Psoas muscle (tissue), 8 donors: Measurements from ENCODE around the gene RPLP2. TPM values are rescaled to one million over a fixed set of nuclear protein-coding genes. Genes with fewer than 3 reads are reported as not detected.

Experiments
- ATAC-seq, 4 donors: fragments of 200-7000 bp; cut with Tn5 transposase; one replicate each; pipeline ENCODE4 v1.9.1; 2020; ENCODE audit warnings: moderate library complexity in 3 of 4, mild to moderate bottlenecking in 2 of 4
- DNase-seq, 2 donors: peaks; one replicate each; pipeline ENCODE4 v3.0.0-alpha.2; 2020
- H3K27ac ChIP-seq: fragments of 200-600 bp; one replicate; pipeline ENCODE4 v1.8.0; 2022
- H3K27me3 ChIP-seq, 3 donors: fragments of 200-600 bp in 1 of 3; one replicate each; pipeline versions ENCODE4 v1.6.1 to v1.8.0; 2013 to 2022; ENCODE audit warnings: low read length in 2 of 3, mild to moderate bottlenecking in 2 of 3, moderate library complexity in 1 of 3; ENCODE audit not compliant: insufficient read depth in 3 of 3
- H3K36me3 ChIP-seq, 2 donors: fragments of 200-600 bp in 1 of 2; one replicate each; pipeline versions ENCODE4 v1.6.1 to v1.8.0; 2013 to 2022; ENCODE audit warnings: low read depth in 1 of 2, mild to moderate bottlenecking in 1 of 2, moderate library complexity in 1 of 2; ENCODE audit not compliant: insufficient read depth in 1 of 2
- H3K4me1 ChIP-seq: fragments of 200-600 bp; one replicate; pipeline ENCODE4 v1.8.0; 2022
- H3K4me3 ChIP-seq: fragments of 200-600 bp; one replicate; pipeline ENCODE4 v1.8.0; 2022; ENCODE audit warnings: mild to moderate bottlenecking
- H3K9me3 ChIP-seq: fragments of 200-600 bp; one replicate; pipeline ENCODE4 v1.8.0; 2022
- CTCF ChIP-seq: fragments of 200-600 bp; IDR thresholded peaks from one replicate; pipeline ENCODE4 v1.8.0; 2022; ENCODE audit warnings: antibody characterized with exemption
- WGBS, 3 donors: extraction: QIAGEN DNeasy Blood & Tissue Kit; methylation state at CpG; one replicate each; pipeline versions ENCODE4 v1.1.6 to v1.1.7; 2013; 5-methylcytosine and 5-hydroxymethylcytosine counted together
- intact Hi-C, 2 donors: fragments of 100-400 bp; cut with DNase I; formaldehyde crosslinking; loops; one replicate each; pipeline versions ENCODE4 v1.11.0 to v1.14.2; 2022
- polyA plus RNA-seq, 3 donors: library from polyadenylated mRNA; stranded (reverse); fragments of 200-250 nt; gene quantifications; one replicate each; pipeline ENCODE4 v1.2.3, GENCODE V29; 2013
- total RNA-seq, 4 donors: library from RNA; stranded (reverse); fragmentation: NEBNext Ultra II Directional in 2 of 4; extraction: Animal tissue kit (Norgen Biotek cat#: 25700) in 2 of 4; gene quantifications; one replicate each; pipeline versions ENCODE4 v1.2.1 to v1.2.4, GENCODE V29; 2021 to 2023
- donor health status: healthy with polysubstance abuse.
- donor health status: DM: no; HTN: no; CAD: no; lungs with moderate emphysema.
- donor health status: Bipolar disorder and iron deficiency.
- donor health status: healthy.
- donor health status: DM: yes; HTN: yes; CAD: no.
- donor health status: DM: no; HTN: no; CAD: no.
- donor health status: DM: no; HTN: no; CAD: no.
- donor health status: DM: yes; HTN: yes; CAD: no.

The RPLP2 gene
- total and polyA plus RNA-seq, 7 donors = 779 to 1,781 (median 1,246) TPM

- no peak for DNase-seq
- H3K27ac ChIP-seq = no peak overlapping the region
- WGBS, 3 donors = 33 to 43% (median 35%) methylated on average over 13 to 14 of the region's 14 CpGs
- intact Hi-C loops = loop anchor here (1.0 to 5.0 kb wide), 5 partner anchors 59 to 203 kb away; partner anchors contain the start of genes AP2A2 (in 1 of the 2) and CHID1 (in 1 of the 2)
- H3K9me3 ChIP-seq = no peaks in the 10 kb centered on the region
- peaks cover 28% of the 10 kb centered on the region for H3K4me1 ChIP-seq
- no peak overlapping the region for H3K4me3 ChIP-seq
- peak; percentile 36 to 56 (median 54) for ATAC-seq
- TF ChIP-seq CTCF = peak; percentile 89
- no peaks in the 10 kb centered on the region for H3K36me3 ChIP-seq
- H3K27me3 ChIP-seq = peaks cover 0 to 11% (median 0%) of the 10 kb centered on the region in 3 donors
Observed at GRCh38 chr11:848380-848931, 38.7 kb downstream of the RPLP2 start.

GRCh38 chr11:849104-849824 is 39.5 kb downstream of the RPLP2 start:
- Histone ChIP-seq H3K27me3 (peaks cover 0 to 11% (median 0%) of the 10 kb centered on the region in 3 donors), H3K4me3 (peak overlapping the region; percentile 48), H3K36me3 (no peaks in the 10 kb centered on the region), H3K9me3 (no peaks in the 10 kb centered on the region), H3K4me1 (peaks cover 20% of the 10 kb centered on the region), H3K27ac (no peak overlapping the region)
- no peak for ATAC-seq
- no peak for TF ChIP-seq CTCF
- intact Hi-C loops = loop anchor here (2.0 to 5.0 kb wide), 4 partner anchors 58 to 132 kb away; partner anchors contain the start of genes AP2A2 (in 1 of the 2) and CHID1 (in 1 of the 2)
- WGBS, 3 donors = 13 to 19% (median 18%) methylated on average over 28 to 71 of the region's 71 CpGs
- DNase-seq = no peak

- peak overlapping the region; percentile 48 for H3K4me3 ChIP-seq
- H3K9me3 ChIP-seq = no peaks in the 10 kb centered on the region
- no peak overlapping the region for H3K27ac ChIP-seq
- 34 to 43% (median 36%) methylated on average over 51 to 97 of the region's 97 CpGs for WGBS, 3 donors
- intact Hi-C loops = loop anchor here (2.0 to 5.0 kb wide), 4 partner anchors 57 to 131 kb away; partner anchors contain the start of genes AP2A2 (in 1 of the 2) and CHID1 (in 1 of the 2)
- peaks cover 11% of the 10 kb centered on the region for H3K4me1 ChIP-seq
- H3K27me3 ChIP-seq = peaks cover 0 to 11% (median 0%) of the 10 kb centered on the region in 3 donors
- no peak for DNase-seq
- no peak for TF ChIP-seq CTCF
- no peaks in the 10 kb centered on the region for H3K36me3 ChIP-seq
- ATAC-seq = no peak
Observed at GRCh38 chr11:849951-850774, 40.4 kb downstream of the RPLP2 start.

- Histone ChIP-seq H3K4me1 (peaks cover 10% of the 10 kb centered on the region), H3K27ac (no peak overlapping the region), H3K9me3 (no peaks in the 10 kb centered on the region), H3K36me3 (no peaks in the 10 kb centered on the region), H3K4me3 (no peak overlapping the region), H3K27me3 (peaks cover 0 to 11% (median 0%) of the 10 kb centered on the region in 3 donors)
- intact Hi-C loops = no loop called here
- TF ChIP-seq CTCF = no peak
- DNase-seq (no peak), ATAC-seq (no peak)
- 74 to 85% (median 80%) methylated on average over 24 to 28 of the region's 28 CpGs for whole genome bisulfite sequencing, 3 donors
Observed at GRCh38 chr11:850775-851763, 41.3 kb downstream of the RPLP2 start.
